Activated CD4-positive, alpha-beta T cell treated with anti-CD3 and anti-CD28 coated beads for 48 hours (primary cell): Measurements from ENCODE around the gene IBTK.
"Not testable (repeated sequence)": the region's sequence is repeated elsewhere in the genome, so short reads cannot be mapped to it uniquely, and the experiment has no call there.

ENCODE experiments used
- DNase-seq: peaks from one replicate; pipeline ENCODE4 v3.0.0-alpha.2; 2020

Gene IBTK

GRCh38 chr6:82178077-82178758, 69.3 kb downstream of the IBTK start:
- no peak for DNase-seq

GRCh38 chr6:82176616-82177015, 70.9 kb downstream of the IBTK start:
- DNase-seq, result no peak

GRCh38 chr6:82172594-82172993, 75.0 kb downstream of the IBTK start:
- DNase-seq, result no peak

- DNase-seq, result no peak
Measured at GRCh38 chr6:82169138-82169876, 78.2 kb downstream of the IBTK start.

- DNase-seq, result no peak
Measured at GRCh38 chr6:82166493-82166892, 81.1 kb downstream of the IBTK start.

GRCh38 chr6:82160255-82160990, 87.1 kb downstream of the IBTK start:
- DNase-seq, result no peak

- not testable (repeated sequence) for DNase-seq
Measured at GRCh38 chr6:82152786-82153185, 94.8 kb downstream of the IBTK start.

- not testable (repeated sequence) for DNase-seq
Measured at GRCh38 chr6:82151147-82151546, 96.4 kb downstream of the IBTK start.

GRCh38 chr6:82145926-82146452, 101.6 kb downstream of the IBTK start:
- DNase-seq, result no peak

GRCh38 chr6:82144852-82145340, 102.6 kb downstream of the IBTK start:
- no peak for DNase-seq

- DNase-seq, result no peak
Measured at GRCh38 chr6:82144007-82144851, 103.3 kb downstream of the IBTK start.

- no peak for DNase-seq
Measured at GRCh38 chr6:82143041-82143481, 104.5 kb downstream of the IBTK start.

GRCh38 chr6:82142524-82142923, 105.0 kb downstream of the IBTK start:
- DNase-seq, result no peak

- no peak for DNase-seq
Measured at GRCh38 chr6:82138075-82138791, 109.3 kb downstream of the IBTK start.

GRCh38 chr6:82131441-82131840, 116.1 kb downstream of the IBTK start:
- no peak for DNase-seq

- DNase-seq, result no peak
Measured at GRCh38 chr6:82129797-82130196, 117.7 kb downstream of the IBTK start.

GRCh38 chr6:82128973-82129372, 118.6 kb downstream of the IBTK start:
- not testable (repeated sequence) for DNase-seq

- no peak for DNase-seq
Measured at GRCh38 chr6:82123632-82124031, 123.9 kb downstream of the IBTK start.
